GM21737 (cell line): Measurements from ENCODE around the gene DMC1.

Experiments
- ATAC-seq: cut with Tn5 transposase; IDR thresholded peaks from one replicate; pipeline ENCODE4 v1.9.1; 2021; ENCODE audit warnings: mild to moderate bottlenecking, moderate library complexity; ENCODE audit not compliant: unreplicated experiment

The DMC1 gene

GRCh38 chr22:38567531-38568285 is 2.3 kb downstream of the DMC1 start:
- no peak for ATAC-seq

- ATAC-seq: no peak
Measured at GRCh38 chr22:38566726-38567504, 3.1 kb downstream of the DMC1 start.

GRCh38 chr22:38565441-38565840 is 4.5 kb downstream of the DMC1 start:
- ATAC-seq: no peak

GRCh38 chr22:38564669-38565068 is 5.3 kb downstream of the DMC1 start:
- no peak for ATAC-seq

GRCh38 chr22:38554281-38554680 is 15.7 kb downstream of the DMC1 start:
- ATAC-seq: no peak

- ATAC-seq: no peak
Measured at GRCh38 chr22:38549101-38549894, 20.7 kb downstream of the DMC1 start.

- no peak for ATAC-seq
Measured at GRCh38 chr22:38540701-38541100, 29.3 kb downstream of the DMC1 start.

- ATAC-seq: no peak
Measured at GRCh38 chr22:38531251-38531938, 38.6 kb downstream of the DMC1 start.

- ATAC-seq: no peak
Measured at GRCh38 chr22:38524429-38524828, 45.6 kb downstream of the DMC1 start.

- no peak for ATAC-seq
Measured at GRCh38 chr22:38523479-38523878, 46.5 kb downstream of the DMC1 start.

GRCh38 chr22:38523029-38523428 is 47.0 kb downstream of the DMC1 start:
- no peak for ATAC-seq

GRCh38 chr22:38519453-38520250 is 50.3 kb downstream of the DMC1 start:
- ATAC-seq: no peak

GRCh38 chr22:38518620-38519019 is 51.4 kb downstream of the DMC1 start:
- no peak for ATAC-seq

GRCh38 chr22:38513063-38513462 is 56.9 kb downstream of the DMC1 start:
- ATAC-seq: no peak

- ATAC-seq: no peak
Measured at GRCh38 chr22:38510416-38510970, 59.5 kb downstream of the DMC1 start.

GRCh38 chr22:38506118-38506962 is 63.6 kb downstream of the DMC1 start, which contains the start of gene DDX17:
Gene DDX17 (minus strand): TSS chr22:38506311.
- peak; percentile 71 for ATAC-seq

- ATAC-seq: peak; percentile 27
Measured at GRCh38 chr22:38505541-38506117, 64.4 kb downstream of the DMC1 start.

- no peak for ATAC-seq
Measured at GRCh38 chr22:38504731-38505540, 65.0 kb downstream of the DMC1 start.
